GM12872 (cell line): Measurements from ENCODE around the gene CXCL14.

Source experiments
- CTCF ChIP-seq: IDR thresholded peaks from 3 replicates; pipeline ENCODE4 v1.5.1; 2011; ENCODE audit warnings: low read depth, mild to moderate bottlenecking, low read length, moderate library complexity; ENCODE audit not compliant: insufficient read depth

Gene CXCL14

DNA sequence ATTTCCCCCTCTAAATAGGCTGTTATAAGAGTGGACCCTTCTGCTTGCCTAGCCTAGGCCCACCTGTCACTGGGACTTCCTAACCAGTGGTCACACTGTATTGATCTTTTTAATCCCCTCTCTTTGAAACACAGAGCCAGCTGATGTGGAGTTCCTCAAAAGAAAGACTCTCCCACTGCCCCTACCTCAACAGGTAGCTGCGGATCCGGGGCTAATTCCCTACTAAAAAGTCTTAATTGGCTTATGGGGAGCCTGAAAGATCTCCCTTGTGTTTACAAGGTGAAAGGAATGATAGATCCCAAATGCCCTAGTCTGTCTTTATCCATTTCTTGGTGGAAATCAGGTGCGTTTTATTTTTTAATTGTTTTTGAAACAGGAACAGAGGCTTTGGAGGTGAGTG is 45.0 kb downstream of the CXCL14 start:
- TF ChIP-seq CTCF, result no peak

- TF ChIP-seq CTCF, result no peak
These were observed 45.5 kb downstream of the CXCL14 start for GRCh38 chr5:135533334-135533733.

- TF ChIP-seq CTCF, result no peak
These were observed 51.9 kb downstream of the CXCL14 start for GRCh38 chr5:135526924-135527323.

DNA sequence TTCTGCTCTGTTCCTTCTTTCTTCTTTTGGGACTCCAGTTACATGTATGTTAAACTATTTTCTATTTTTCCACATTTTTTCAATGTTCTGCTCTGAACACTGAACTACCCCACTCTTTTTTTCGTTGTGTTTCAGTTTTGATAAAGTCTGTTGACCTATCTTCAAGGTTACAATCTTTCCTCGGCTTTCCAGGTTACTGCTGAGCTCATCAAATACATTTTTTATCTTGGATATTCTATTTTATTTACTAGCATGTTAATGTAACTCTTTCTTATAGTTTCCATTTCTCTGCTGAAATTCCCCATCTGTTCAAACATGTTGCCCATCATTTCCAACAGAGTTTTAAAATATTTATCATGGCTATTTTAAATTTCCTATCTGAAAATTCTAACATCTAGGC is 56.8 kb downstream of the CXCL14 start:
- no peak for TF ChIP-seq CTCF
